Stimulated activated naive CD8-positive, alpha-beta T cell treated with anti-CD3 and anti-CD28 coated beads, Interleukin-15, amount 100 ng/mL, for 72 hours (primary cell): ENCODE results near the gene LAMC2.
"Not testable (repeated sequence)": the region's sequence is repeated elsewhere in the genome, so short reads cannot be mapped to it uniquely, and the experiment has no call there.

ENCODE experiments used
- ATAC-seq: fragments of 150-1000 bp; cut with Tn5 transposase; 2 replicates; pipeline ENCODE4 v1.10.0; 2021; ENCODE audit warnings: mild to moderate bottlenecking, moderate library complexity
- DNase-seq, 2 donors: peaks; one replicate each; pipeline ENCODE4 v3.0.0; 2021 to 2022
- H3K27ac Mint-ChIP-seq, 2 donors: one replicate each; pipeline ENCODE4 v1.8.0; 2022; ENCODE audit warnings: mild to moderate bottlenecking in 2 of 2, mixed read lengths in 2 of 2, moderate library complexity in 2 of 2
- H3K27me3 Mint-ChIP-seq: one replicate; pipeline ENCODE4 v1.8.0; 2022; ENCODE audit warnings: mixed read lengths
- H3K4me1 Mint-ChIP-seq: one replicate; pipeline ENCODE4 v1.8.0; 2022; ENCODE audit warnings: mild to moderate bottlenecking, mixed read lengths
- H3K4me3 Mint-ChIP-seq, 2 donors: one replicate each; pipeline ENCODE4 v1.8.0; 2022; ENCODE audit warnings: mild to moderate bottlenecking in 2 of 2, mixed read lengths in 2 of 2, moderate library complexity in 1 of 2
- H3K9me3 Mint-ChIP-seq, 2 donors: one replicate each; pipeline ENCODE4 v1.8.0; 2022; ENCODE audit warnings: mixed read lengths in 2 of 2

Gene LAMC2

DNA sequence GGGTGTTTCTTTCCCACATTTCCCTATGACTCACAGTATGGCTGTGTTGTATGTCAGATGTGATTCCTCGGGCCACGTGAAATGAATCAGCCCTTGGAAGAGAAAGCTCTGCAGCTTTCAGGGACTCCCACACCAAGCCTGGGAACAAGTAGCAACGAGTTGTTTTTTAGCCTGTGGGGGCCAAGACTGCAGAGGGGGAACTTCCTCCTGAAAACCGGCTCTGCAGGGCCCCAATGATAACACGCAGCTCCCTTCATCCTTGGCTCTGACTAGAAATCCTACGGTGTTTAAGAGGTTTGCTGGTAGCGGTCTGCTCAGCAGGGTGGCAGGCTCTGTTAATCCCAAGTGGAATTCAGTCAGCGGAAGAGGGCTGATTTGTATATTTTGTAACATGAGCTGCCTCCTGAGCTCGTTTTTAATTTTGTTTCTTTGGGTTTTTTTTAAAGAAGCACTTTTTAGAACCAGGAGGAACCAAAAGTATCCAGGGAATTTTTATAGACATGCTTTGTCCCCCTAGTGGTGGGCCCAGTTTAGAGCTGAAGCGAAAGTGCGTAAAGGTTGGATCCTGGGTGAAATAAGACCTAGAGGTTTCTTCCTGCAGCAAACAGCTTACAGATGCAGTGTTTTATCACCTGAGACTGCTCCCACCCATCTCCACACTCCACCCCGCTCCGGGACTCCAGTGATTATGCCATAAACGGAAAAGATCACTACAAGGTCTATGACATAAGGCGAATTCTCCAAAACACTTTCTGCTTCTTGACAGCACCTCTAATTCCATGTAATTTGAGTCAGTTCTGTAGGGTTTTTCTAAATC, 48.8 kb downstream of the LAMC2 start:
- no peak for DNase-seq
- no peak for ATAC-seq
- Mint-ChIP-seq H3K4me1 (no peaks in the 10 kb centered on the region), H3K27ac (no peak overlapping the region), H3K4me3 (no peak overlapping the region), H3K27me3 (no peaks in the 10 kb centered on the region), H3K9me3 (no peaks in the 10 kb centered on the region)

GRCh38 chr1:183235503-183235902, 49.4 kb downstream of the LAMC2 start:
- ATAC-seq (no peak), DNase-seq (no peak)
- no peak overlapping the region for H3K4me3 Mint-ChIP-seq
- no peaks in the 10 kb centered on the region for H3K27me3 Mint-ChIP-seq
- no peaks in the 10 kb centered on the region for H3K4me1 Mint-ChIP-seq
- no peak overlapping the region for H3K27ac Mint-ChIP-seq
- H3K9me3 Mint-ChIP-seq, result no peaks in the 10 kb centered on the region

- ATAC-seq (no peak), DNase-seq (no peak)
- no peak overlapping the region for H3K4me3 Mint-ChIP-seq
- H3K27ac Mint-ChIP-seq, result no peak overlapping the region
- no peaks in the 10 kb centered on the region for H3K4me1 Mint-ChIP-seq
- no peaks in the 10 kb centered on the region for H3K9me3 Mint-ChIP-seq
- H3K27me3 Mint-ChIP-seq, result peaks cover 1% of the 10 kb centered on the region
Observed at GRCh38 chr1:183236158-183236725, 50.2 kb downstream of the LAMC2 start.

DNA sequence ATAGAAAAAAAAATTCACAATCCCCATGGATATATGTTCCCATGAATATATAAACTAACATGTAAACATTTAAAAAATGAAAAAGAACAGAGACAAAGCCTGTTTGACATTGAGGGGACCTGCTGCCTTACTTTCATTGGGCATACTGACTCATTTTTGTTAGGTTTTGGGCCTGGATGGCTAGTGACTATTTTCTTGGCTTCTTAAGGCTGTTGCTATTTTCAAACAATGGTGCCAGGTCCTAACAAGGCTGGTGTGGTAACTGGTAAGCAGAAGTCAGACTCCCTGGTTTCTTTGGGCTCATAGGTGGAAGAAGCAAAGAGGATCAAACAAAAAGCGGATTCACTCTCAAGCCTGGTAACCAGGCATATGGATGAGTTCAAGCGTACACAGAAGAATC, 51.0 kb downstream of the LAMC2 start:
- no peak overlapping the region for H3K27ac Mint-ChIP-seq

GRCh38 chr1:183238071-183238470, 52.0 kb downstream of the LAMC2 start:
- H3K4me3 Mint-ChIP-seq, result no peak overlapping the region
- ATAC-seq, result no peak
- H3K4me1 Mint-ChIP-seq, result no peaks in the 10 kb centered on the region
- peaks cover 7% of the 10 kb centered on the region for H3K27me3 Mint-ChIP-seq
- H3K27ac Mint-ChIP-seq, result no peak overlapping the region
- no peaks in the 10 kb centered on the region for H3K9me3 Mint-ChIP-seq
- DNase-seq, result no peak

More for the DNA sequence above, 51.0 kb downstream of the LAMC2 start:
- DNase-seq (no peak), ATAC-seq (no peak)
- H3K27me3 Mint-ChIP-seq, result peaks cover 7% of the 10 kb centered on the region
- H3K9me3 Mint-ChIP-seq, result no peaks in the 10 kb centered on the region
- no peak overlapping the region for H3K4me3 Mint-ChIP-seq
- no peaks in the 10 kb centered on the region for H3K4me1 Mint-ChIP-seq

DNA sequence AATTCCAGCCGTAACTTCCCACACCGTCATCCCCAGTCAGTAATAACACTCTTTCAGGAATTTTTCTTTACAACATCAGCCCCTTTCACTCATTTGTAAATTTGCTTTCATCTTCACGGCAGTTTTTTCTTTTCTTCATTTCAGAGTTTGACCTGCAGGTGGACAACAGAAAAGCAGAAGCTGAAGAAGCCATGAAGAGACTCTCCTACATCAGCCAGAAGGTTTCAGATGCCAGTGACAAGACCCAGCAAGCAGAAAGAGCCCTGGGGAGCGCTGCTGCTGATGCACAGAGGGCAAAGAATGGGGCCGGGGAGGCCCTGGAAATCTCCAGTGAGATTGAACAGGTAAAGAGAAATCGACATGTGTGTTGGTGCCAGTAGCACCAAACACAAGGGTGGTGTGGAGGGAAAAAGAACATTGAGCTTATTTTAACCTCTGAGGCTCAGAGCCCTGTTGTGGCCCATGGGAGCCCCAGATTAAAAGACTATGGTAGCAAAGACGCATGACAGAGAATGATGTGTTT, 53.2 kb downstream of the LAMC2 start:
- ATAC-seq, result no peak
- Mint-ChIP-seq H3K27me3 (peaks cover 7% of the 10 kb centered on the region), H3K4me3 (no peak overlapping the region), H3K4me1 (no peaks in the 10 kb centered on the region), H3K9me3 (no peaks in the 10 kb centered on the region), H3K27ac (no peak overlapping the region)
- no peak for DNase-seq

DNA sequence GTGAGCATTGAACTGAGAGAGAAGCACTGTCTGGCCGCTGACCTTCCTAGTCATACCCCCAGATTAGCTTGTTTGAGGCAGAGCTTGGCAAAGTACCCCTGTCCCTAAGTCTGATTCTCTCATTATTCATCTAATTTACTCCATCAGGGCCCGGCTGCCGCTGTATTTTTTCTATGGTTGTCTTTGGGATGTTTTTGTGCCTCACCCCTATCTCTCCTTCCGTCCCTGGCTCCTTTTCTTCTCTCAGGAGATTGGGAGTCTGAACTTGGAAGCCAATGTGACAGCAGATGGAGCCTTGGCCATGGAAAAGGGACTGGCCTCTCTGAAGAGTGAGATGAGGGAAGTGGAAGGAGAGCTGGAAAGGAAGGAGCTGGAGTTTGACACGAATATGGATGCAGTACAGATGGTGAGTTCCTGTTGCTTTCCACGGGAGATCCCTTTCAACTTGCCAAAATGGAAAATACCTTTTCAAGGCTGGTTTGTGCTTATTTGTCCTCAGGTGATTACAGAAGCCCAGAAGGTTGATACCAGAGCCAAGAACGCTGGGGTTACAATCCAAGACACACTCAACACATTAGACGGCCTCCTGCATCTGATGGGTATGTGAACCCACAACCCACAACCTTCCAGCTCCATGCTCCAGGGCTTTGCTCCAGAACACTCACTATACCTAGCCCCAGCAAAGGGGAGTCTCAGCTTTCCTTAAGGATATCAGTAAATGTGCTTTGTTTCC, 53.9 kb downstream of the LAMC2 start:
- Mint-ChIP-seq H3K4me3 (no peak overlapping the region), H3K27me3 (peaks cover 7% of the 10 kb centered on the region), H3K4me1 (no peaks in the 10 kb centered on the region), H3K9me3 (no peaks in the 10 kb centered on the region), H3K27ac (no peak overlapping the region)
- DNase-seq (no peak), ATAC-seq (no peak)

- DNase-seq (no peak), ATAC-seq (no peak)
- Mint-ChIP-seq H3K9me3 (no peaks in the 10 kb centered on the region), H3K4me3 (no peak overlapping the region), H3K4me1 (no peaks in the 10 kb centered on the region), H3K27ac (no peak overlapping the region), H3K27me3 (peaks cover 7% of the 10 kb centered on the region)
Observed at GRCh38 chr1:183240526-183240825, 54.4 kb downstream of the LAMC2 start.

- ATAC-seq, DNase-seq, H3K4me3 Mint-ChIP-seq, H3K9me3 Mint-ChIP-seq, H3K27ac Mint-ChIP-seq, H3K4me1 Mint-ChIP-seq, H3K27me3 Mint-ChIP-seq: not testable (repeated sequence)
Observed at GRCh38 chr1:183240853-183241252, 54.8 kb downstream of the LAMC2 start.

- no peaks in the 10 kb centered on the region for H3K4me1 Mint-ChIP-seq
- no peak overlapping the region for H3K4me3 Mint-ChIP-seq
- no peaks in the 10 kb centered on the region for H3K9me3 Mint-ChIP-seq
- no peak overlapping the region for H3K27ac Mint-ChIP-seq
- H3K27me3 Mint-ChIP-seq, result peaks cover 7% of the 10 kb centered on the region
- no peak for ATAC-seq
- DNase-seq, result no peak
Observed at GRCh38 chr1:183241471-183241870, 55.4 kb downstream of the LAMC2 start.

GRCh38 chr1:183242556-183242955, 56.5 kb downstream of the LAMC2 start:
- Mint-ChIP-seq H3K4me3 (no peak overlapping the region), H3K27me3 (peaks cover 7% of the 10 kb centered on the region), H3K4me1 (no peaks in the 10 kb centered on the region), H3K27ac (no peak overlapping the region), H3K9me3 (no peaks in the 10 kb centered on the region)
- no peak for ATAC-seq
- no peak for DNase-seq

- Mint-ChIP-seq H3K27me3 (peaks cover 7% of the 10 kb centered on the region), H3K9me3 (no peaks in the 10 kb centered on the region), H3K4me1 (no peaks in the 10 kb centered on the region), H3K27ac (no peak overlapping the region), H3K4me3 (no peak overlapping the region)
- ATAC-seq (no peak), DNase-seq (no peak)
Observed at GRCh38 chr1:183243161-183244050, 57.3 kb downstream of the LAMC2 start.

DNA sequence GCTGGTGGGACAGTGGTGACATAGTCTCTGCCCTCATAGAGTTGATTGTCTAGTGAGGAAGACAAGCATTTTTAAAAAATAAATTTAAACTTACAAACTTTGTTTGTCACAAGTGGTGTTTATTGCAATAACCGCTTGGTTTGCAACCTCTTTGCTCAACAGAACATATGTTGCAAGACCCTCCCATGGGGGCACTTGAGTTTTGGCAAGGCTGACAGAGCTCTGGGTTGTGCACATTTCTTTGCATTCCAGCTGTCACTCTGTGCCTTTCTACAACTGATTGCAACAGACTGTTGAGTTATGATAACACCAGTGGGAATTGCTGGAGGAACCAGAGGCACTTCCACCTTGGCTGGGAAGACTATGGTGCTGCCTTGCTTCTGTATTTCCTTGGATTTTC, 58.4 kb downstream of the LAMC2 start:
- ATAC-seq, result no peak
- DNase-seq, result no peak
- Mint-ChIP-seq H3K4me3 (no peak overlapping the region), H3K4me1 (no peaks in the 10 kb centered on the region), H3K27me3 (peaks cover 7% of the 10 kb centered on the region), H3K27ac (no peak overlapping the region), H3K9me3 (no peaks in the 10 kb centered on the region)

GRCh38 chr1:183245357-183245756, 59.3 kb downstream of the LAMC2 start:
- Mint-ChIP-seq H3K9me3 (no peaks in the 10 kb centered on the region), H3K4me1 (no peaks in the 10 kb centered on the region), H3K27ac (no peak overlapping the region), H3K27me3 (peaks cover 13% of the 10 kb centered on the region), H3K4me3 (no peak overlapping the region)
- DNase-seq (no peak), ATAC-seq (no peak)

DNA sequence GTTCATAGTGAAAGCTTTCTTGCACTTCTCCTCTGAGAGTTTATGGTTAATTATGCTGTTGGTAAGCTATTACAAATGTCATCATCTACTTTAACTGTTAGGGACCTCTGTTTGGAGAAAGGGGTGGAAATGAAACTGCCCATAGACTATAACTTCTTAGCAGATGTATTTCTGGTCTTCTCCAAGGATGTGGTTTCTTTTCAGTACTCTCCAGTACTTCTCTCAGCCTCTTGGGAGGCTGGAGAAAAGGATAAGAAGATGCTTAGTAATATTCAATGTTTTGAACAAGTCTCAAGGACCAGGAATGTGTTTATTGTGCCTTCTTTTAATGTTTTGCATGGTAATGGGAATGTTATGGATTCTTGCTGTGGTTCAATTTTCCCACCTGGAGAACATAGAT, 60.4 kb downstream of the LAMC2 start:
- H3K27ac Mint-ChIP-seq, result no peak overlapping the region
- no peaks in the 10 kb centered on the region for H3K4me1 Mint-ChIP-seq
- DNase-seq, result no peak
- ATAC-seq, result no peak
- H3K9me3 Mint-ChIP-seq, result no peaks in the 10 kb centered on the region
- no peak overlapping the region for H3K4me3 Mint-ChIP-seq
- peaks cover 11% of the 10 kb centered on the region for H3K27me3 Mint-ChIP-seq
